AG08396 (cell line): Measurements from ENCODE around the gene FYN.
"Not testable (repeated sequence)": the region's sequence is repeated elsewhere in the genome, so short reads cannot be mapped to it uniquely, and the experiment has no call there.

Source experiments
- DNase-seq: peaks from one replicate; pipeline ENCODE4 v3.0.0; 2012; ENCODE audit warnings: low spot score, mixed read lengths

FYN gene

DNA sequence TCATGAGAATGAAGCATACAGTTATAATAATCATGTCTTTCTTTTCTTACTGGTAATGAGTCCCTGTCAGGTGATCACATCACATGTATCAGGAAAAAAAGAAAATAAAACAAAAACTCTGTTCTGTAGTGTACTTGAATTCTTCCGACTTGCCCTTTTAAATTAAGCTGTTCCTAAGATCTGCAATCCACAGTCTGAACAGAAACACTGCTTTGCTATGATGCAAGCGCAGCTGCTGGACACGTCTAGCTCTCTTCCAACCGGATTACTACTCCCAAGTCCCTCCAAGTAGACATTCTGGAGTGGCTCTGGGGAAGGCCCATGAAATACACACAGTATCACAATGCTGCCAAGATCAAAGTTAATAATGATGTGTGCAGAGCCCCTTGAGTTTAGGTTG, 83.7 kb downstream of the FYN start:
- DNase-seq = no peak

DNA sequence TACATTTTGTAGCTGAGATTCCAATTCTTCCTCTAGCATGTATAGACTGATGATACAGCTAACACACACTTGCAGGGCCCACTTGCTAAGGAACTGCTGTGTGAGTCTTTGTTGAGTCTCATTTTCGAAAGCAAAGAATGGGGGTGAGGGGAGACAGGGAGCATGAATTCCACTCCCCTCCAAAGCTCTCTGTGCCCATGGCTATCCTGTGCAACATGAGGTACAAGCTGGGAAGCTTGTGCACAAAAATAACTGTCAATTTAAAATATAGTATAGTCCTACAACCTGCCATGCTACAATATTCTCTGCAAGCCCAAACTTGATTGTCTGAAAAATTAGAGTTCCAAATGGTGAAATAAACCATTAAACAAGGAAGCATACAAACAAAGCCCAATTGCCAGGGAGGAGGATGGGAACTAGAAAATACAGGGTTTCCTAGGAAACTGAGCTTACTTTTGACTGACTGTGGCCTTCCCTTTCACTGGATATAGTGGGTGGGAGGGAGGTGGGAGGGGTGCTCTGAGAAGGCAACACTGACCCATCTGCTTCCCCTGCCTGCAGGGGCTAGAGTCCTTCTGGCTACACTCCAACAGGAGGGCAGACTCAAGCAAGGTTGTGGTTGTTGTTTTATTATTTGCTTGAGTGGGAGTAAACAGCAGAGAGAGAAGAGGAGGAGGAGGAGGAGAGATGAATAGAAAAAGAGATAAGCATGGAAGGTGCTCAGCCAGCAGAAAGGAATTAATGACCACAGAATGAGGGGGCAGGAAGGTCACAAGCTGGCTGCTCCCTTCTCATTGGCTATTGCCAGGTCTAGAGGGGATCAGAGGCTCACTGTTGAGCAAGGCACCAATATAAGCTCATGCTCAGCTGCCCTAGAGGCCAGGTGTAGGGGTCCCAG, 84.6 kb downstream of the FYN start:
- DNase-seq = no peak

DNA sequence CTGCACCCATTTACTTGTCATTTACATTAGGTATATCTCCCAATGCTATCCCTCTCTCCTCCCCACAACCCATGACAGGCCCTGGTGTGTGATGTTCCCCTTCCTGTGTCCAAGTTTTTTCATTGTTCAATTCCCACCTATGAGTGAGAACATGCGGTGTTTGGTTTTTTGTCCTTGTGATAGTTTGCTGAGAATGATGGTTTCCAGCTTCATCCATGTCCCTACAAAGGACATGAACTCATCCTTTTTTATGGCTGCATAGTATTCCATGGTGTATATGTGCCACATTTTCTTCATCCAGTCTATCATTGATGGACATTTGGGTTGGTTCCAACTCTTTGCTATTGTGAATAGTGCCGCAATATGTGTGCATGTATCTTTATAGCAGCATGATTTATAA, 87.1 kb downstream of the FYN start:
- DNase-seq = not testable (repeated sequence)

DNA sequence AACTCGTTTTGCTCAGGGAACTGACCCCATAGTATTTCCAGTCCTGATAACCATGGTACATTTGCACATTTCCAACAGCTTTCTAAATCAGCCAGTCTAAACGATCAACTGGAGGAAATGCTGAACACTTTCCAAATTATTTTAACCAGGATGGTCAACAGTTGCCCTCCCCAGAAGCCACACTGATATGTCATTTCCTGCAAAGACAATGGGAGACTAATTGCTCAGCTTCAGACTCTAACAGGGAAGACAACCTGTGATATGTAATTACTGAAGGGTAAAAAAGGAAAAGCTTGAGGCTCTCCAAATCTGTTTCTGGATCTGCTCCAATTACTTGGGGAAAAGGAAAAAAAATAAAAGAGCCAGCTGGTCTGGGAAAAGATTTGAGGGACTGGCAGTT, 88.8 kb downstream of the FYN start:
- DNase-seq = no peak

DNA sequence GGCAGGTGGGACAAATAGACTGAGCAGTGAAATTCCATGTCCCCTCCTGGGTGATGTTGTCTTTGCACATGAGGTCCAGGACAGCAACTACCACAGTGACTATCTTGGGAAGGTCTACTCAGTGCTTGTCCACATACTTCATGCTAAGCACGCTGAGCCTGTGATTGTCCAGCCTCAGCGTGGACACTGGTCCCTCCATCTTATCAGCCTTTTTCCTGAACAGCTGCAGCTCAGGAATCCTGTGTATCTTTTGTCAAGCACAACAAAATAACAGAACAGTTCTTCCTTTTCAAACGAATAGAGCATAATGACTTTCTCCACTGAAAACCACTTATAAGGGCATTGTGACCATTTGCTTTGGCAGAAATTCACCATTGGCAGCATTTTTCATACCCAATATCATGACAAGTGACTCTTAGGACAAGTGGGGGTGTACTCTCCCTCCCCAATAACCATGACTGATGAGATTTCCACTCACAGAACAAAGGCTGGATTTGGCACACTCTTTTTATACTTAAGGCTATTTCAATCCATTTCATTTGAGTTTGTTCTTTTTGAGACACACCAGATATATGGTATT, 90.3 kb downstream of the FYN start:
- no peak for DNase-seq

DNA sequence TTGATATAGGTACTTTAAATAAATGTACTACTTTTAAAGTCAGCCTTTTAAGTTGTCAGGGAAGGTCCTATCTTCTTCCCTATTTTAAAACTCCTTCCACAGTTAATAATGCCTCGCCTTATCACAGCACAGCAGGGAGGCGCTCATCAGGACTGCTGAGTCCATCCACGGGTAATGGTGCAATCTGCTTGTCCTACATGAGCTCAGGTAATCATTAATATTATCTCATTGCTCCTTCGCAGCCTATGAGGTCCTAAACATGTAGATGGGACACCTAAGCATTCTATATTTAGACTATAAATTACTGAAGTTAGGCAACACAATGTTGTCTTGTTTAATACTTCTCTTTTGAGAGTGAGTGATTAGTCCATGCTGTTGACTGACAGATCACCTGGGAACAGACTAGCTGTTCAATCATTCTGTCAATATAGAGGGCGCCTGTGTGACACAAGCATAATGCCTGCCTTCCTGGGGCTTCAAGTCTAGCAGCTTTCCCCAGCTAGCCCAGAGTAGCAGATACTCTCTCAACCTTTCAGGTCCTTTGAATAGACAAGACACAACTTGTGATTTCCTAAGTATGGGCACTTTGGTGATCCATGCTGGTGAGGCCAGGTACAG, 91.0 kb downstream of the FYN start:
- DNase-seq = no peak

DNA sequence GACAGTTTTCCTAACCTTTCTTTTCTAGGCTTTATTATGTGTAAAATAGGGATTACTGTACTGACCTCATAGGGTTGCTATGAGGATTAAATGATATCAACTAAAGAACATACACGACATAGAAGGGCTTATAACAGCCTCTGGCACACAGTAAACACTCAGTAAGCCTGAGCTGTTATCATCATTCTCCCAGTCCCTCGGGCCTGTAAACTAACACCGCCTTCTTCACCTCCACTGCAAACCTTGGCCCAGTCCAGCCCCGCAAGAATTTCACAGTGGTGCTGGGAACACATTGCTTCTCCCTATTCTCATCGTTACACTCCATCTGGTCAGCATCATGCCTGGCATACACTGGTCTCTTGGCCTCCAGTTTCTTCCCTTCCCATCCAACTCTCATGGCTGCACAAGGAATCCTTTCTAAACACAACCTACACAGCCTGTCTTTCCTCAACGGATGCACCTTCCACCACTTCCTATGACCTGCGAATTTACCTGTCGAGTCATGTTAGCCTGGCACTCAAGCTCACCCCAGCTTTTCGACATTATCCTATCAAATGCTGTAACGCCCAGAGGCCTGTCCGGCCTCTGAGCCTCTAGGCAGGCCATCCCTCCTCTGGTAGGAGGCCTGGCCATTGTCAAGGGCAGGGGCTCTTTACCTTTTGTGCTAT, 92.1 kb downstream of the FYN start:
- DNase-seq = peak; percentile 13

DNA sequence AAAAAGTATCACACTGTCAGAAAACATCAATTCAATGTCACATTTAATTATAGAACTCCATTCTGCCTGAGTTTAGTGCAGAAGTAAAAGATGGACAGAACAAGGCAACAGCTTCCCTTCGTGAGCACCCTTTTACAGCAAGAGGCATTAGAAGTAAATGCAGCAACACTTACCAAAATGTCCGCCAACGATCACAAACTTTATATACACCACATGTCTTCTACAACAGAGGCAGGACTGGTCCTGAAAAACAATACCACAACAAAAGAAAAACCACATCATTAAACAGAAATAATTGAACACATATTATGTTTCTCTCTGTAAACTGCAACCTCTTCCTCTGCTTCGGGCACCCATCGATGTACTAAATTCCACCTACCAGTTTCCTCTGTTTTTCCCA, 92.9 kb downstream of the FYN start:
- no peak for DNase-seq

DNA sequence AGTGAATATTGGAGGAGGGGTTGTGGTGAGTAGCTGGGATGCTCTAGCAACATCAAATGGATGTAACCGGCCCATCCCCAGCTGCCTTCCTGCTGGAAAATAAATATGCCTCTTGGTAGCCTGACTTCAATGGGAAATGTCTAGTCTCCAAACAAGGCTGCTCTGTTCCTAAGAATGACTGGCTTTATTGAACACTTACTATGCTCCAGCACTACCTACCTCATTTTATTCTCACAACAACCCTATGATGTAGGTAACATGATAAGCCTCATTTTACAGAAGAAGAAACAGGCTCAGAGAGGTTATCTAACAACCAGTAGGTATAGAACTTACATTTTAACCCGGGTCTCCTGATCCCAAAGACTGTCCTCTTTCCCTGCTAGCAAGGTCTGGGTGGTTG, 93.6 kb downstream of the FYN start:
- DNase-seq = no peak

DNA sequence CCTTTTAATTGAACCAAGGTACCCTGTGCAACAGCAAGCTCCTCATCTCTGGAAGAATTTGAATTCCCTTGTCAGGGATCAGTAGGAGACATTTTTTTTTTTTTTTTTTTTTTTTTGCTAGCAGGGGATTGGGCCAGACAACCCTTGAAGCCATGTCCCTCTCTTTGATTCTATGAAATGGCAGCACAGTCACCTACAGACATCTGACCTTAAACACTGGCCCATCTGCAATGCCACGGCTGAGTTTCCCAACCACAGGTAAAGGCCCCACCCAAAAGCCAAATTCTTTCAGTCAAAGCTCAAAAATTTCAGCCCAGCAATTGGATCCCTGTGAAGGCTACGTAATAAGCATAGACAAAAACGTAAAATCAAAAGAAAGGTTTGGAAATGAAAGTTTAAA, 94.2 kb downstream of the FYN start:
- no peak for DNase-seq

DNA sequence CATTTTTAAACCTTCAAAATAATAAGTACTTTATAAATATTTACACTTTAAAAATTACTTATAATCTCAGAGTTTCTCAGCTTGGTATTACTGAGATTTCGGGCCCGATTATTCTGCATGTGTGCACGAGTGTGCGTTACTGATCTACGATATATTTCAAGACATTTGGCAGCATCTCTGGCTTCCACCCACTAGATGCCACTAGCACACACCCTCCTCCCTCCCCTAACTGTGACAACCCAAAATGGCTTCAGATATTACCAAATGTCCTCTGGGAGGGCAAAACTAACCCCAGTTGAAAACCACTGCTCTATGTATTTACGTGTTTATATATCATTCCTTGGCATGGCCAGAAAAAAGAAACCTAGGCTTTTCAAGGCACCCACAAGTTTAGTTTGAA, 95.9 kb downstream of the FYN start:
- DNase-seq = no peak

DNA sequence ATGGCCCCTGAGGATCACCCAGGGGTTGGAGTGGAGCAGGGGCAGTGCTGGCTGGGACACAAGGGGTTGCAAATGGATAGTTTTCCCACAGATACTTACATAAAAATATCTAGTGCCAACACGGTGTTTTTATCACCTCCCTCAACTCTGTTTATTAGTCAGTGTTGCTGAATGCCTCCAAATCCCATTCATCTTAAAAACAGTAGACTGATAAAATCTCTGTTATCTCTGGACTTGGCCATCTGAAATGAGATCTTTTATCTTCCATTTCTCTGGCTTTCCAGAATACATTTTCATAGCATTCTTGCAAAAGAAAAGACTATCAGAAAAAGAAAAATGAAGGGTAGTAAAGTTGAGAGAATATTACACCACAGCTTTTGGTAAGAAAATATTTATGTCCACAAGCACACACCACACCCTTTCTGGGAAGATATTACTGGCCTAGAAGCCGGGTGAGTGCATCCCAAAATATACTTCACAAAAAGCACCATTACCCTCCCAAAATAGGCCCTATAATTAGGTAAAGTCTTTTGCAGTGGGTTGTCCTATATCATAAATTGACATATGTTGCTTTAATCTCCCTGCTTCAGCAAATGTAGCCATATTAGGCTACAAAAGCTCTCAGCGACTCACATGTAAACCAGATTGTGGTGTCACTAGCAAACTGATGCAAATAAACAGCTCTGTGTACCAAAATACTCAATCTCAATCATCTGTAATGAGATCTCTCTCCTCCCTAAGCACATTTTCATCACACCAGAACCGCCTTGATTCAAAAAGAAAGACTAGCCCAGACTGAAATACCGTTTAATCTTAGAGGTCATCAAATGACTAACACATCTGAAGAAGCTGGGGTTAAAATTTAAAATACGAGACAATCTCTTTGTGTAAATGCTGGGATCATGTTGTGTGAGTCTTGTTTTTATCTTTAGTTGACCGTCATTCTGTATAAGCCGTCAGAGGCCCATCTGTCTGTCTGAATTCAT, 96.7 kb downstream of the FYN start:
- no peak for DNase-seq

DNA sequence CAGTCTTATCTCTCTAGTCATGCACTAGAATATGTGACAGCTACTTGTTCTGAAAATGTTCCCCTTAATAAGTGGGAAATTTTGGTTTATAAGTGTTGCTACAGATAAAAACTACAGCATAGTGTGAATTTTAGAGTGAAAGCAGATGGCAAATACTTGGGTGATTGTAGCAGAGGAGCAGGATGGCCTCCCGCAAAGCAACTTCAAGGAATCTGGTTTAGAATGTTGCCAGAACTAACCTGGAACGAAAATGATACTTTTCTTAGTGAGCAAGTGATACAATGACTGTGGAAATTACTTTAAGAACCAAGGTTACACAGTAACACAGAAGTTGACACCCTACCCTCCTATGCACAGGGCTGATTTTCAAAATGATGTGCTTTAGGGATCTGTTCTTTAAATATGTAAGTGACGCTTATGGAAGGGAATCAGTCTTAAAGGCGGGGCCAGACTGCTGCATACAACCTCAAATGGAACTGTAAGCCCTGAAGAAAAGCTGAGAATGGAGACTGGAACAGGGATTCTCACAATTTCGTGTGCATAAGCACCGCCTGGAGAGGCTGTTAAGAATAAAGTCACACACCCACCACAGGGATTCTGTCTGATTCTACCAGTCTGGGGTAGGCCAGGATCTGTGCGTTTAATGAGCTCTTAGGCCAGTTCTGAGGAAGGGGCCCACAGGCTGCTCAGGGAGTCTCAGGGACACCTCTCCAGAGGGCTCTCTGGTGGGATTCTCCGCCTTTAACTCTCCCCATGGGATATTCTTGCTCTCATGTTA, 97.9 kb downstream of the FYN start:
- DNase-seq = no peak

DNA sequence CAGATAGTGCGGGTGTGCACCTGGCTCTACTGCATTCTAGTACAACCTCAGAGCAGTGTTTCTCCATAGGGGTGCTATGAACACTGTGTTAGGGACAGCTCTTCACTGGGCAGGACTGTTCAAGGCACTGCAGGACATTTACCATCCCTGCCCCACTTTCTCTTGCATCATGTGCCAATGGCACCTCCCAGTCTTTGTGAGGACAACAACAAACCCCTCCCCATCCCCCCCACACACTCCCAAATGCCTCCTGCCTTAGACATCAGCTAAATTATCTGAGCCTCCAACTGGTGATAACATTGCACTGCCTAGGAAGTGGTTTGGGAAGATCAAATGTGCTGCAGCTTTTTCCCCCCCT, 98.9 kb downstream of the FYN start:
- DNase-seq = no peak

DNA sequence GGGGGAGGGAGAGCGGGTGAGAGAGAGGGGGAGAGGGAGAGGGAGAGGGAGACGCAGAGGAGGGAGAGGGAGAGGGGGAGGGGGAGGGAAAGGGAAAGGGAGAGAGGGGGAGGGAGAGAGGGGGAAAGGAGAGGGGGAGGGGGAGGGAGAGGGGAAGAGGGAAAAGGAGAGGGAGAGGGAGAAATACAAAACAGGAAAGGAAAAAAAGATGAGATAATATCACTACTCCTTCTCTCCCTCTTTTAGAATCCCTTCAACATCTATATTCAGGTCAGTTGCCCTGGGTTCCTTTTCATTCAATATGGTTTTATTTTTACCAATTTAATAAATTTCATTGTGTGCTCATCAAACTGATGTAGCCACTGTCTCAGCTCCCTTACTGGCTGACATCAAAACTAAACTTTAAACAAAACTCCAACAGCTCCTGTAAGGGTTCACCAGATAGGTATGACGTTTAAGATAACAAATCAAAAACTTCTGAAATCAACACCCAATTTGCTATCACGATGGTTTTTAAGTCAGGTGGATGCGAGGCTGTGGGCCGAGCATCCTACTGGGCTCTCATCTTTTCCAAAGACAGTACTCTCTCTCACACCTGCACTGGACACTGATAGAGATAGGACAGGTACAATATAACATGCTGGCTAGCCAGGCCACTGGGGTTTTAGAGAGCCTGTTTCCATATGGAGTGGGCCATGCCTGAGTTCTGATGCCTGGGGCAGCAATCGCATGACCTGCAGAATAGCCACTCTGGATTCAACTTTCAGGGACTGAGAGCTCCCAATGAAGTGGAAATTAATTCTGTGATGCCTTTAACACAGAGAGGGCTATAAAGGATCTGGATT, 99.5 kb downstream of the FYN start:
- DNase-seq = no peak

DNA sequence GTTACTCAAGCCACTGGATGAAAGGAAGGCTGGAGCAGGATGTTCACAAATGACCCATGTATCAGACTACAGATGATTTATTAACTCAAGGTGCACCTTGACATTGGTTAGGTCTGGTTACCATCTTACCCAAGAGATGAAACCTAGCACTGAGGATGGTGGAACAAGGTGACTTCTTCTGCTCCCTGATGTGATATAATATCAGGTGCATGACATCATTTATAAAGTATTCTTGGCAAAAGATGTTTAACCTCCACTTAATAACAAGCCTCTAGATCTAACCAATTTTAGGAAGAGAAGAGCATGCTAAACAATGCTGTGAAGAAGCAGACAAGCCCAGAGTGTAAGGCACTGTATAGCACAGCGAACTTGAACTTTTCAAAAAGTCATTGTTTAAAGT, 100.9 kb downstream of the FYN start:
- no peak for DNase-seq

DNA sequence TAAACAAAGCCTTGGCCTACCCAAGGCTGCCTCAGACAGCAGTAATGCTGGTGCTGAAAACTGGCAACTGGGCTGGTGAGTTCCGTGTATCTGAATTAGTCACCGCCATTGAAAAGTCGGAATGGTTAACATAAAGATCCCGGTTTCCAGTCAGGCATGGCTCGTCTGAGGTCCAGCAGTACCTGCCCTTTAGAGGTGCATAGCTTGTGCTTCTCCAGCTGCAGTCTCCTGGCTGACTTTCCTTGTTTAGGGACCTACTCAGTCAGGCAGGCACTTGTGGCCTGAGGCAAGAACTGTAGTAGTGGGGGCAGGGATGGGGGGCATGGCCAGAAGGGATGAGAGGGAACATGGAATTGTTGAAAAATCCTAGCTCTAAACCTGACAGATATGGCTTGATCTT, 101.6 kb downstream of the FYN start:
- no peak for DNase-seq

DNA sequence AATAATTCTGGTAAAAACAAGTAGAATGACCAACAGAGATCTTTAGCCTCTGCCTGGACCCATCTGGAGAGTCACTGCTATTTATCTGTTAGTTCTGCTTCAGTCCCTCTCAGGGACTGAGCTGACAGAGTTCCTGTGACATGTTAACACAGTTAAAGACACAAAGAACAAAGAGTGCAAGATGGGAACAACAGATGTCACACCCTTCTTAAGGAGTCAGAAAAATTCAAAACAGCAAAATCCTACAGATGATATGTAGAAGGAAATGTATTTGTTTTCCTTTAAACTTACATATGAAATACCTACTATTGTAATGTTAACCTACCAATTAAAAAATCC, 102.2 kb downstream of the FYN start:
- no peak for DNase-seq

DNA sequence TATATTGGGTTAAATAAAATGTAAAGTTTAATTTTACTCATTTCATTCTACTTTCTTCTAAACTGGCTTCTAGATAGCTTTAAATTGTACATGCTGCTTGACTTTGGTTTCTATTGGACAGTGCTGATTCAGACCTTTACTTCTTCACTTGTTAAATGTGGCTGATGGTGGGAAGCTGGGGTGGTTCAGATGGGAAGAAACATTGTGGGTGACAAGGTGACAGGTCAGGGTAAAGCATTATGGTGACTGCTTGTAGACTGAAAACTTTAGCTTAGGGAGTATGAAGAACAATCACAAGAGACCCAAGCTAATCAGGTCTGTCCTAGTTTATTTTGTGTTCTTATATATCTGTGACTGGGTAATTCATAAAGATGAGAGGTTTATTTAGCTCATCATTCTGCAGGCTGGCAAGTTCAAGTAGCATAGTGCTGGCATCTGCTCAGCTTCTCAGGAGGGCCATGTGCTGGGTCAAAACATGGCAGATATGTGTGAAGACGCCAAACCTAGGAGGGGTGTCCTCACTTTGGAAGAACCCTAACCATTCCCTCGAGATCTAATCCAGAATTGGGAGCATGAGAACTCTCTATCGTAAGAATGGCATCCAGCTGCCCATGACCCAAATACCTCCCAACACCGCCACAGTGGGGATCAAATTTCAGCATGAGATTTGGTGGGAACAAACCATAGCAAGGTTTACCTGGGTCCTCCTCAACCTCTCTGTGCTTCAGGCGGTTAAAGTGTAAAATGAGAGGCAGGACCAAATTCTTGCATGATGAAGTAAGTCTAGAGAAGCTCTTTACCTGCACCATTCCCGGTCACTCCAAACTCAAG, 102.8 kb downstream of the FYN start:
- DNase-seq = no peak
